Neutrophil (primary cell): ENCODE data around the gene QSER1.
"Not testable (repeated sequence)": the region's sequence is repeated elsewhere in the genome, so short reads cannot be mapped to it uniquely, and the experiment has no call there.

Experiments used
- H3K27ac ChIP-seq: fragments of 200-600 bp; sonication (generic); 2 replicates; pipeline ENCODE4 v1.5.1; 2016; ENCODE audit warnings: mild to moderate bottlenecking, moderate library complexity
- H3K27me3 ChIP-seq: fragments of 200-600 bp; sonication (generic); 2 replicates; pipeline ENCODE4 v1.6.0; 2016; ENCODE audit warnings: mild to moderate bottlenecking
- H3K36me3 ChIP-seq: fragments of 200-600 bp; sonication (generic); 2 replicates; pipeline ENCODE4 v1.5.1; 2017
- H3K4me1 ChIP-seq, 2 experiments: fragments of 200-600 bp in 1 of 2; sonication (generic) in 1 of 2; 1 replicate in 1 of 2; 2 replicates in 1 of 2; pipeline versions ENCODE4 v1.5.1 to v1.6.1; 2013 to 2016; ENCODE audit warnings: low read depth in 1 of 2, low read length in 1 of 2, mild to moderate bottlenecking in 1 of 2, moderate library complexity in 1 of 2; ENCODE audit not compliant: control insufficient read depth in 1 of 2, insufficient read depth in 1 of 2
- H3K4me3 ChIP-seq, 2 experiments: fragments of 200-600 bp in 1 of 2; sonication (generic) in 1 of 2; 1 replicate in 1 of 2; 2 replicates in 1 of 2; pipeline ENCODE4 v1.5.1; 2013 to 2016; ENCODE audit warnings: low read depth in 1 of 2, low read length in 1 of 2, mild to moderate bottlenecking in 1 of 2, moderate library complexity in 1 of 2
- H3K9me3 ChIP-seq: fragments of 200-600 bp; sonication (generic); 2 replicates; pipeline ENCODE4 v1.5.1; 2016
- CTCF ChIP-seq: fragments of 200-600 bp; sonication (generic); IDR thresholded peaks from 2 replicates; pipeline ENCODE4 v1.5.1; 2016; ENCODE audit warnings: antibody characterized with exemption

QSER1 gene

GRCh38 chr11:32852207-32852606 is 40.4 kb upstream of the QSER1 start:
- H3K4me3 ChIP-seq, result no peak overlapping the region
- peak overlapping the region; percentile 20 for H3K27ac ChIP-seq
- H3K36me3 ChIP-seq, result peaks cover 35% of the 10 kb centered on the region
- H3K27me3 ChIP-seq, result no peaks in the 10 kb centered on the region
- TF ChIP-seq CTCF, result no peak
- no peaks in the 10 kb centered on the region for H3K9me3 ChIP-seq
- H3K4me1 ChIP-seq, result peaks cover 9 to 11% of the 10 kb centered on the region in 2 experiments

- Histone ChIP-seq H3K36me3 (peaks cover 29% of the 10 kb centered on the region), H3K27ac (no peak overlapping the region), H3K9me3 (no peaks in the 10 kb centered on the region), H3K4me1 (no peaks in the 10 kb centered on the region), H3K4me3 (no peak overlapping the region), H3K27me3 (no peaks in the 10 kb centered on the region)
- no peak for TF ChIP-seq CTCF
Measured at GRCh38 chr11:32855601-32856000, 37.0 kb upstream of the QSER1 start.

- Histone ChIP-seq H3K4me3 (no peak overlapping the region), H3K9me3 (no peaks in the 10 kb centered on the region), H3K36me3 (peaks cover 22% of the 10 kb centered on the region), H3K27ac (no peak overlapping the region), H3K27me3 (no peaks in the 10 kb centered on the region), H3K4me1 (no peaks in the 10 kb centered on the region)
- no peak for TF ChIP-seq CTCF
Measured at GRCh38 chr11:32858731-32859130, 33.9 kb upstream of the QSER1 start.

GRCh38 chr11:32861850-32862577 is 30.6 kb upstream of the QSER1 start:
- Histone ChIP-seq H3K9me3 (no peaks in the 10 kb centered on the region), H3K36me3 (no peaks in the 10 kb centered on the region), H3K4me1 (no peaks in the 10 kb centered on the region), H3K27ac (no peak overlapping the region), H3K27me3 (no peaks in the 10 kb centered on the region), H3K4me3 (no peak overlapping the region)
- no peak for TF ChIP-seq CTCF

- H3K36me3 ChIP-seq, result no peaks in the 10 kb centered on the region
- H3K27ac ChIP-seq, result no peak overlapping the region
- no peaks in the 10 kb centered on the region for H3K27me3 ChIP-seq
- H3K4me3 ChIP-seq, result no peak overlapping the region
- H3K9me3 ChIP-seq, result no peaks in the 10 kb centered on the region
- no peak for TF ChIP-seq CTCF
- no peaks in the 10 kb centered on the region for H3K4me1 ChIP-seq
Measured at GRCh38 chr11:32864555-32864954, 28.1 kb upstream of the QSER1 start.

GRCh38 chr11:32868752-32869151 is 23.9 kb upstream of the QSER1 start:
- H3K4me1 ChIP-seq, H3K4me3 ChIP-seq, H3K36me3 ChIP-seq: not testable (repeated sequence)

More at GRCh38 chr11:32868752-32869151, 23.9 kb upstream of the QSER1 start:
- not testable (repeated sequence) for H3K27ac ChIP-seq, H3K27me3 ChIP-seq, H3K9me3 ChIP-seq
